Retinal pigment epithelial cell (primary cell): ENCODE measurements around the gene NSD1.
A peak's percentile ranks its signal among the peaks of the same experiment; 100 is the strongest.

ENCODE experiments used
- DNase-seq: peaks from one replicate; pipeline ENCODE4 v3.0.0-alpha.2; 2010; ENCODE audit warnings: low read depth
- H3K4me3 ChIP-seq: 2 replicates; pipeline ENCODE4 v1.5.1; 2011; ENCODE audit warnings: mild to moderate bottlenecking, low read length, control low read depth, moderate library complexity
- CTCF ChIP-seq: conservative IDR thresholded peaks from 2 replicates; pipeline ENCODE4 v1.5.1; 2011; ENCODE audit warnings: low read depth, low read length, control low read depth, inconsistent platforms

NSD1 gene

GRCh38 chr5:177309351-177310191, 176.0 kb downstream of the NSD1 start:
- DNase-seq: peak; percentile 34
- no peak overlapping the region for H3K4me3 ChIP-seq
- peak; percentile 96 for TF ChIP-seq CTCF

GRCh38 chr5:177310332-177310731, 176.8 kb downstream of the NSD1 start:
- no peak for TF ChIP-seq CTCF
- peak overlapping the region; percentile 68 for H3K4me3 ChIP-seq
- no peak for DNase-seq

GRCh38 chr5:177310757-177311391, 177.3 kb downstream of the NSD1 start:
- no peak for TF ChIP-seq CTCF
- DNase-seq: no peak
- peak overlapping the region; percentile 68 for H3K4me3 ChIP-seq

GRCh38 chr5:177311392-177311722, 177.8 kb downstream of the NSD1 start:
- no peak for TF ChIP-seq CTCF
- H3K4me3 ChIP-seq: peak overlapping the region; percentile 68
- no peak for DNase-seq

GRCh38 chr5:177311723-177312648, 178.4 kb downstream of the NSD1 start, which contains the start of gene MXD3:
Gene MXD3, minus strand, starts transcription at chr5:177311898. Its CDS starts 68 bp downstream, at chr5:177311830.
- peak; percentile 65 for DNase-seq
- peak within 1 kb of the TSS; percentile 68 for H3K4me3 ChIP-seq
- TF ChIP-seq CTCF: no peak

- TF ChIP-seq CTCF: no peak
- DNase-seq: no peak
- H3K4me3 ChIP-seq: peak overlapping the region; percentile 39
Observed at GRCh38 chr5:177312649-177313181, 179.1 kb downstream of the NSD1 start.
